HCT116 (cell line): ENCODE results near the gene MRPL45.

Experiments used
- EGR1 ChIP-seq: IDR thresholded peaks from 2 replicates; pipeline ENCODE4 v1.6.1; 2012; ENCODE audit warnings: low read depth
- EZH2 ChIP-seq: fragments of 200-600 bp; sonication (generic); IDR thresholded peaks from 2 replicates; pipeline ENCODE4 v1.6.1; 2017; ENCODE audit warnings: antibody characterized with exemption, mixed run types
- JUND ChIP-seq: IDR thresholded peaks from 2 replicates; pipeline ENCODE4 v1.6.1; 2012
- MAX ChIP-seq: IDR thresholded peaks from 2 replicates; pipeline ENCODE4 v1.6.1; 2012
- POLR2A ChIP-seq: IDR thresholded peaks from 2 replicates; pipeline ENCODE4 v1.7.0; 2011; ENCODE audit warnings: borderline replicate concordance; ENCODE audit not compliant: insufficient read depth, insufficient read length; ENCODE audit errors: extremely low read depth
- REST ChIP-seq: IDR thresholded peaks from 2 replicates; pipeline ENCODE4 v1.6.1; 2012; ENCODE audit warnings: low read depth
- TCF7L2 ChIP-seq: IDR thresholded peaks from 2 replicates; pipeline ENCODE4 v1.7.0; 2011; ENCODE audit warnings: borderline replicate concordance, inconsistent platforms; ENCODE audit not compliant: insufficient read depth, insufficient read length; ENCODE audit errors: extremely low read depth
- YY1 ChIP-seq: IDR thresholded peaks from 2 replicates; pipeline ENCODE4 v1.6.1; 2011; ENCODE audit warnings: low read length, low read depth, moderate library complexity, mild to moderate bottlenecking; ENCODE audit not compliant: insufficient replicate concordance; ENCODE audit errors: extremely low read depth
- ZFX ChIP-seq: fragments of 450-650 bp; IDR thresholded peaks from 2 replicates; pipeline ENCODE4 v1.6.1; 2017
- TF ChIP-seq, protein P1 (sequence below), 3 experiments: fragments of 200-600 bp in 1 of 3; sonication (generic) in 1 of 3; IDR thresholded peaks in 2 of 3; conservative IDR thresholded peaks in 1 of 3; 2 replicates each; pipeline ENCODE4 v1.5.1; 2012 to 2017; ENCODE audit warnings: low read depth in 2 of 3, low read length in 2 of 3, antibody characterized with exemption in 1 of 3, borderline replicate concordance in 1 of 3, control low read depth in 1 of 3, mild to moderate bottlenecking in 1 of 3, mixed read lengths in 1 of 3, mixed run types in 1 of 3, moderate library complexity in 1 of 3; ENCODE audit not compliant: insufficient read depth in 1 of 3

GRCh38 chr17:38358586-38359513, 61.9 kb downstream of the MRPL45 start:
- TF ChIP-seq POLR2A (no peak), JUND (no peak), MAX (no peak), EZH2 (no peak), REST (no peak), ZFX (no peak), YY1 (no peak), EGR1 (no peak), TCF7L2 (no peak)
- TF ChIP-seq, protein P1, sequence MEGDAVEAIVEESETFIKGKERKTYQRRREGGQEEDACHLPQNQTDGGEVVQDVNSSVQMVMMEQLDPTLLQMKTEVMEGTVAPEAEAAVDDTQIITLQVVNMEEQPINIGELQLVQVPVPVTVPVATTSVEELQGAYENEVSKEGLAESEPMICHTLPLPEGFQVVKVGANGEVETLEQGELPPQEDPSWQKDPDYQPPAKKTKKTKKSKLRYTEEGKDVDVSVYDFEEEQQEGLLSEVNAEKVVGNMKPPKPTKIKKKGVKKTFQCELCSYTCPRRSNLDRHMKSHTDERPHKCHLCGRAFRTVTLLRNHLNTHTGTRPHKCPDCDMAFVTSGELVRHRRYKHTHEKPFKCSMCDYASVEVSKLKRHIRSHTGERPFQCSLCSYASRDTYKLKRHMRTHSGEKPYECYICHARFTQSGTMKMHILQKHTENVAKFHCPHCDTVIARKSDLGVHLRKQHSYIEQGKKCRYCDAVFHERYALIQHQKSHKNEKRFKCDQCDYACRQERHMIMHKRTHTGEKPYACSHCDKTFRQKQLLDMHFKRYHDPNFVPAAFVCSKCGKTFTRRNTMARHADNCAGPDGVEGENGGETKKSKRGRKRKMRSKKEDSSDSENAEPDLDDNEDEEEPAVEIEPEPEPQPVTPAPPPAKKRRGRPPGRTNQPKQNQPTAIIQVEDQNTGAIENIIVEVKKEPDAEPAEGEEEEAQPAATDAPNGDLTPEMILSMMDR (IDR thresholded peaks at IDR 0.05 in 2 of 3, conservative IDR thresholded peaks at IDR 0.05 in 1 of 3; ENCODE audit: borderline replicate concordance in 1 of 3, insufficient read depth in 1 of 3, low read depth in 2 of 3, low read length in 2 of 3) = no peak
